K562 (cell line): ENCODE results near the gene ATP6V1G1. TPM values are rescaled to one million over a fixed set of nuclear protein-coding genes. Genes with fewer than 3 reads are reported as not detected.

Experiments
- ATF1 ChIP-seq, 2 experiments: fragments of 450-650 bp in 1 of 2; IDR thresholded peaks; 2 replicates each; pipeline ENCODE4 v1.6.1; 2016; ENCODE audit warnings: missing compliant biosample characterization in 1 of 2, missing genetic modification characterization in 1 of 2
- BRD9 ChIP-seq: fragments of 450-650 bp; IDR thresholded peaks from 2 replicates; pipeline ENCODE4 v1.6.1; 2018; ENCODE audit warnings: low read depth; ENCODE audit not compliant: partially characterized antibody
- CCAR2 ChIP-seq: fragments of 200-400 bp; formaldehyde crosslinking; IDR thresholded peaks from 2 replicates; pipeline ENCODE4 v1.6.1; 2017; ENCODE audit warnings: mild to moderate bottlenecking, low read depth, low read length
- CXXC5 ChIP-seq: fragments of 250-450 bp; sonication (Bioruptor Pico); IDR thresholded peaks from 2 replicates; pipeline ENCODE4 v1.8.0; 2022; ENCODE audit warnings: inconsistent platforms, mild to moderate bottlenecking, moderate library complexity
- EZH2 ChIP-seq: IDR thresholded peaks from 2 replicates; pipeline ENCODE4 v1.6.1; 2012; ENCODE audit warnings: low read depth, mild to moderate bottlenecking, inconsistent platforms, low read length, borderline replicate concordance
- IFI16 ChIP-seq: fragments of 250-450 bp; sonication (Bioruptor Pico); IDR thresholded peaks from 2 replicates; pipeline ENCODE4 v2.1.2; 2022; ENCODE audit warnings: mild to moderate bottlenecking, inconsistent platforms
- PRMT5 ChIP-seq: sonication (generic); formaldehyde crosslinking; IDR thresholded peaks from 2 replicates; pipeline ENCODE4 v1.5.0; 2020; ENCODE audit warnings: missing genetic modification reagents
- RB1 ChIP-seq: fragments of 450-650 bp; IDR thresholded peaks from 2 replicates; pipeline ENCODE4 v1.6.1; 2017; ENCODE audit warnings: low read depth, mild to moderate bottlenecking
- ZNF75A ChIP-seq: fragments of 450-650 bp; formaldehyde crosslinking; IDR thresholded peaks from 2 replicates; pipeline ENCODE4 v1.4.0; 2020; ENCODE audit warnings: mild to moderate bottlenecking
- polyA plus RNA-seq, 8 experiments: library from polyadenylated mRNA; depleted of rRNA in 4 of 8; stranded (reverse) in 5 of 8; unstranded in 3 of 8; fragments of >200 nt; fragmentation: Nextera tagmentation in 2 of 8; fragmentation: Illumina TruSeq in 1 of 8; extraction: Ambion mirVana in 2 of 8; extraction: Trizol in 1 of 8; gene quantifications; 2 replicates each; pipeline versions ENCODE4 v1.2.1 to v1.2.3, GENCODE V29; 2011 to 2014; ENCODE audit warnings: inconsistent platforms in 1 of 8, missing spikeins in 1 of 8
- total RNA-seq, 7 experiments: library from RNA; depleted of rRNA in 6 of 7; stranded (reverse); fragments of >200 nt in 6 of 7; fragmentation: Illumina TruSeq in 2 of 7; extraction: Trizol in 2 of 7; gene quantifications; 2 replicates each; pipeline versions ENCODE4 v1.2.1 to v1.2.3, GENCODE V29; 2011 to 2021; ENCODE audit warnings: low replicate concordance in 1 of 7
- TF ChIP-seq, protein P1 (sequence below): IDR thresholded peaks from 3 replicates; pipeline ENCODE4 v1.6.1; 2011; ENCODE audit warnings: borderline replicate concordance, mild to moderate bottlenecking; ENCODE audit not compliant: insufficient read length, insufficient read depth
- TF ChIP-seq, protein P2 (sequence below): fragments of 250-450 bp; sonication (Bioruptor Pico); IDR thresholded peaks from 2 replicates; pipeline ENCODE4 v1.9.0; 2021; ENCODE audit warnings: mild to moderate bottlenecking, inconsistent platforms

ATP6V1G1 gene
- total and polyA plus RNA-seq, 9 of the 15 experiments (the other 6 are each of a cell fraction or from before 2014, with no cell fraction given) = 88.4 to 492 (median 193) TPM

DNA sequence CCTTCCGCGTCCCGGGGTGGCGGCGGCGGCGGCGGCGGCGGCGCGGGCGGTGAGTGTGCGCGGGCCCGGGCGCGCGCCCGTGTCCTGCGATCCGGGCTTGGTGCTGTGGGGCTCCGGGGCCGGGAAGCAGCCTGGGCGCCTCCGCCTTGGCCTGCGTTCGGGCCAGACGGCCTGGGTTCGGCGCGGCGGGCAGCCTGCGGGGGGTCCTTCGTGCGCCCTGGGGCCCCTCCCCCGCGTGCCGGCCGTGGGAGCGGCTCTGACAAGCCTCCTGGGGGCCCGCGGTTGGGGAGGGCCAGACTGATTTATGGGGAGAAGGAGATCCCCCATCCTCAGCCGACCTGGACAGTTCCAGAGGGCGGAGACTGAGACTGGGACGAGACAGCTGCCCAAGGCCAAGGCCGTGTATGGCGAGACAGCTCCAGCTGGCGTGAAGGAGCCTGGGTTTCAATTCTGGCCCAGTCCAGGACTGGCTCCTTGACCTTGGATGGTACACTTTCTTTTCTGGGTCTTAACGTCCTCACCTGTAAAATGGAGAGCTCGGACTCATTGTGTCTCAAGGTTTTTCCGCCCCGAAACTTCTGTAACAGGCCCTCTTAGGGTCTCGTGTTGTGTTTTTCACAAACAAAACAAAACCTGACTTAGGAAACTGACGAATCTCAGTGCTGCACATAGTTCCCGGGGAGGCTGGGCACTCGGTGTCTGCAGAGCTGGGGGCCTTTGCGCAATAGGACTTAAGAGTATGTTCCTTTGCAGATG, 24.1 kb downstream of the ATP6V1G1 start (continued):
- TF ChIP-seq, protein P1, sequence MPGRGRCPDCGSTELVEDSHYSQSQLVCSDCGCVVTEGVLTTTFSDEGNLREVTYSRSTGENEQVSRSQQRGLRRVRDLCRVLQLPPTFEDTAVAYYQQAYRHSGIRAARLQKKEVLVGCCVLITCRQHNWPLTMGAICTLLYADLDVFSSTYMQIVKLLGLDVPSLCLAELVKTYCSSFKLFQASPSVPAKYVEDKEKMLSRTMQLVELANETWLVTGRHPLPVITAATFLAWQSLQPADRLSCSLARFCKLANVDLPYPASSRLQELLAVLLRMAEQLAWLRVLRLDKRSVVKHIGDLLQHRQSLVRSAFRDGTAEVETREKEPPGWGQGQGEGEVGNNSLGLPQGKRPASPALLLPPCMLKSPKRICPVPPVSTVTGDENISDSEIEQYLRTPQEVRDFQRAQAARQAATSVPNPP = no peak
- TF ChIP-seq ZNF75A = no peak
- no peak for TF ChIP-seq PRMT5 (CRISPR knock-in tag)
- TF ChIP-seq ATF1 (CRISPR knock-in tag; IDR thresholded peaks at IDR 0.05) = no peak
- no peak for TF ChIP-seq ATF1 (tag; IDR thresholded peaks at IDR 0.05)
- 0 out of 2 replicates have a peak, but pooled peaks have one; percentile 3 for TF ChIP-seq CXXC5 (CRISPR knock-in tag)
- no peak for TF ChIP-seq BRD9
- TF ChIP-seq IFI16 (CRISPR knock-in tag) = no peak
- TF ChIP-seq EZH2 = no peak
- TF ChIP-seq CCAR2 = no peak
- TF ChIP-seq RB1 = no peak
- TF ChIP-seq, protein P2, sequence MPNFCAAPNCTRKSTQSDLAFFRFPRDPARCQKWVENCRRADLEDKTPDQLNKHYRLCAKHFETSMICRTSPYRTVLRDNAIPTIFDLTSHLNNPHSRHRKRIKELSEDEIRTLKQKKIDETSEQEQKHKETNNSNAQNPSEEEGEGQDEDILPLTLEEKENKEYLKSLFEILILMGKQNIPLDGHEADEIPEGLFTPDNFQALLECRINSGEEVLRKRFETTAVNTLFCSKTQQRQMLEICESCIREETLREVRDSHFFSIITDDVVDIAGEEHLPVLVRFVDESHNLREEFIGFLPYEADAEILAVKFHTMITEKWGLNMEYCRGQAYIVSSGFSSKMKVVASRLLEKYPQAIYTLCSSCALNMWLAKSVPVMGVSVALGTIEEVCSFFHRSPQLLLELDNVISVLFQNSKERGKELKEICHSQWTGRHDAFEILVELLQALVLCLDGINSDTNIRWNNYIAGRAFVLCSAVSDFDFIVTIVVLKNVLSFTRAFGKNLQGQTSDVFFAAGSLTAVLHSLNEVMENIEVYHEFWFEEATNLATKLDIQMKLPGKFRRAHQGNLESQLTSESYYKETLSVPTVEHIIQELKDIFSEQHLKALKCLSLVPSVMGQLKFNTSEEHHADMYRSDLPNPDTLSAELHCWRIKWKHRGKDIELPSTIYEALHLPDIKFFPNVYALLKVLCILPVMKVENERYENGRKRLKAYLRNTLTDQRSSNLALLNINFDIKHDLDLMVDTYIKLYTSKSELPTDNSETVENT = peak; percentile 24; the same call in 1 of the 2 replicates
